Iris pigment epithelial cell (primary cell): ENCODE data around the gene SH3GL1.

Experiments
- DNase-seq: peaks from one replicate; pipeline ENCODE4 v3.0.0-alpha.2; 2011; ENCODE audit warnings: low read depth

The SH3GL1 gene

DNA sequence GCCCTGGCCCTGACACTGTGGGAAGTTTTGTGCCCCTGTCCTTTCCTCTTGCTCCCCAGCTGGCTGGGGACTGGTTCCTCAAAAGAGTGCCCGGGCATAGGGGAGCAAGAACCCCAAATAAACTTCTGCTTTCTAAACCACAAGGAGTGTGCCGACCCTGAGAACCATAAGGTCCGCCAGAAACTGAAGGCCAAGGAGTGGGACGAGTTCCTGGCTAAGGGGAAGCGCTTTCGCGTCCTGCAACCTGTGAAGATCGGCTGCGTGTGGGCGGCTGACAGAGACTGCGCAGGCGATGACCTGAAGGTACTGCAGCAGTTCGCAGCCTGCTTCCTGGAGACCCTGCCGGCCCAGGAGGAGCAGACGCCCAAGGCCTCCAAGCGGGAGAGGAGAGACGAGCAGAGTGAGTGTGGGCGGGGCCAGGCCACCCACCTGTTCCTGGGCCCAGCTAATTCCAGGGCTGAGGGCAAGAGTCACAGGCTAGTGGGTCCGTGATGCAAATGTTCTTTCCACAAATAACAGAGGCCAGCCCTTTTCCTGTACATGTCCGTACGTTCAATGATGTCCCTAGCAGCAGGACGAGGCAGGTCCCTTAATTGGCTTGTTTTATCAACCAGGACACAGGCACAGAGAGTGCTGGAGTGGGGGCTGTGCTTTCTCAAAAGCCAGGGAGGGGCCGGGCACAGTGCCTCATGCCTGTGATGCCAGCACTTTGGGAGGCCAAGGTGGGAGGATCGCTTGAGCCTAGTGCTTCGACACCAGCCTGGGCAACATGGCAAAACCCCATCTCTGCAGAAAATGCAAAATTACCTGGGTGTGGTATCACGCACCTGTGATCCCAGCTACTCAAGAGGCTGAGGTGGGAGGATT is 31.7 kb upstream of the SH3GL1 start:
- DNase-seq, result no peak

DNA sequence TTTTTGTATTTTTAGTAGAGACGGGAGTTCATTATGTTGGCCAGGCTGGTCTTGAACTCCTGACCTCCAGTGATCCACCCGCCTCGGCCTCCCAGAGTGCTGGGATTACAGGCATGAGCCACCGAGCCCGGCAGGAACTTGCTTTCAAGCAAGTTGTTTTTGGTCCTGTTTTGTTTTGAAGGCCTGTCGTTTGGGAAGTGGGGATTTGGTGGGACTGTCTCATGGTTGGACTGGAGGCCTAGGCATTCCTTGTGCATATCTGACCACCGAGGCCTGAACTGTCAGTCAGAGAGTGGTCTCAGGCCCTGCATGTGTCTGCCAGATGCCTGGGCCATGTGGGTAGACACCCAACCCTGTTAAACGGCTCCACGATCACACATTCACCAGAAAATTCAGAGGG is 30.9 kb upstream of the SH3GL1 start:
- no peak for DNase-seq

DNA sequence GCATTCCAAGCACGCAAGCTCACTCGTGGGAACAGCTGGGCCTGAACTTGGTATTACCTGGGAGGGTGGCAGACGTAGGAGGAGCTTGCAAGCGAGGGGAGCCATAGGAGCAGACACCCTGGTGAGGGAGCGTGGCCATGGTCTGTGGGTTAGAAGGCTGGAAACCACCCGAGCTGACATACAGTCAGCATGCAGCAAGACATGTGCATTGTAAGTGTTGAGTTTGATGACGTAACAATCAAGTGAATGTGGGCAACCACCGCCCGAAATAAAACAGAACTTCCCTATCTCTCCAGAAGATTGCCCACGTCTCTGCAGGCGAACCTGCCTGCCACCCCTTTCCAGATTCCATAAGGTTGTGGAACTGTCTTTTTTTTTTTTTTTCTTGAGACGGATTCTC is 30.4 kb upstream of the SH3GL1 start:
- no peak for DNase-seq

DNA sequence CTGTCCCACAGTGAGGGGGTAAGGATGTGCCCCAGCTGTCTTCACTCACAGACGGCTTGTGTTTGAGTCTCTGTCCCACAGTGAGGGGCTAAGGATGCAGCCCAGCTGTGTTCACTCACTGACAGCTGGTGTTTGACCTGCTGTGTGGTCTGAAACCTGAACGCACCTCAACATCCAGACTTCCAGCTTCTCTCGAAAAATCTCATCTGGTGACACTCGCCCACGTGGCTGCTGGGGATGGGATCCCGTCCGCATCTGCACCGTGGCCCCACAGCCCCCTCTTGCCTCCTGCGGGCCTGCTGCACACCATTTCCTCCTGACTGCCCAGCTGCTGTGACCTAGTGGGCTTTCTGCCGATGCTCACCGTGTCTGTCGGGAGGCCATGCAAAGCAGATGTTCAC is 29.4 kb upstream of the SH3GL1 start:
- DNase-seq, result no peak

DNA sequence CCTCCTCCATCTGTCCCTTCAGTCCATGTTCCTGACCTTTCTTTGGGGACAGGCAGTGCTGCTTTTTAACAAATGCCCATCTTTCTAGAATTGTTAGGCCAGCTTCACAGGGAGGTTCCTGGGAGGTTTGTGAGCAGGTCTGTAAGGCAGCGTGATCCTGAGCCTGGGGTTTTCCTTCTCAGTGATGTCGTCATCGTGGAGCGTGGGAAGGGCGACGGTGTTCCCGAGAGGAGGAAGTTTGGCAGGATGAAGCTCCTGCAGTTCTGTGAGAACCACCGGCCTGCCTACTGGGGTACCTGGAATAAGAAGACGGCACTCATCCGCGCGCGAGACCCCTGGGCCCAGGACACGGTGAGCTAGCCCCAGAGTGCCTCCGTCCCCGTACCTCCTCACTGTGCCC is 28.9 kb upstream of the SH3GL1 start:
- DNase-seq, result no peak

DNA sequence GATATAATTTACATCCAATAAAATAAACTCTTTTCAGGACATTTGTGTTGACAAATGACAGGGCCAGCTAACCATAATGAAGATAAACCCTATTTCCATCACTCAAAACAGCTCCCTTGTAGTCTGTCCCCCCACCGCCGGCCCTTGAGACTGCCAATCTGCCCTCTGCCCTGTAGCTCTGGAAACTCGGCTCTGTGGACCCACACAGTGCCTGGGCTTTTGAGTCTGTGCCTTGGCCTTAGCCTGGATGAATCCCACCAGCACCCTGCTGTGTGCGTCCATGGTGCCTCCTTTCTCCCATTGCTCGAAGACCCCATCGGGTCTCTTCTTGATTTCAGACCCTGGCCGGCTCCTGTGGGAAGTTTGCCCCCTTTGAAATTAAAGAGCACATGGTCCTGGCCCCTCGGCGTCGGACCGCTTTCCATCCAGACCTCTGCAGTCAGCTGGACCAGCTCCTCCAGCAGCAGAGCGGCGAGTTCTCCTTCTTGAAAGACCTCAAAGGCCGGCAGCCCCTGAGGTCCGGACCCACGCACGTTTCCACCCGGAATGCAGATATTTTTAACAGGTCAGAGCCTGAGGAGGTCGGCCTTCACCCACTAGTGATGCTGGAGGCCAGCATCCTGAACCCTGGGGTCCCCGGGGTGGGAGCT is 28.1 kb upstream of the SH3GL1 start:
- no peak for DNase-seq

DNA sequence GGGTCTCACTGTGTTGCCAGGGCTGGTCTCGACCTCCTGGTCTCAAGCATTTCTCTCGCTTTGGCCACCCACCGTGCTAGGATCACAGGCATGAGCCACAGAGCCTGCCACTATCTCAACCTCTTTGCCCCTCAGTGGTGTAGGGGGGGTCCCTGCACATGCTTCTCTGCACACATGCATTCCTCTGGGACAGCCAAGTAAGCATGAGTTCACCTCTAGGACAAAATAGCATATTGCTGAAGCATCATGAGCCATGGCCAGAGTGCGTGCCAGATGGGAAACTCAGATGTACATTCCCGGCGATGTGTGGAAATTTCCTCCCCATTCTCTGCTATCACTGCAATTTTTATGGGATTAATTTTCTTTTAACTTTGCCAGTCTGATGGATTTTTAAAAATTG is 25.2 kb upstream of the SH3GL1 start:
- peak; percentile 78 for DNase-seq

DNA sequence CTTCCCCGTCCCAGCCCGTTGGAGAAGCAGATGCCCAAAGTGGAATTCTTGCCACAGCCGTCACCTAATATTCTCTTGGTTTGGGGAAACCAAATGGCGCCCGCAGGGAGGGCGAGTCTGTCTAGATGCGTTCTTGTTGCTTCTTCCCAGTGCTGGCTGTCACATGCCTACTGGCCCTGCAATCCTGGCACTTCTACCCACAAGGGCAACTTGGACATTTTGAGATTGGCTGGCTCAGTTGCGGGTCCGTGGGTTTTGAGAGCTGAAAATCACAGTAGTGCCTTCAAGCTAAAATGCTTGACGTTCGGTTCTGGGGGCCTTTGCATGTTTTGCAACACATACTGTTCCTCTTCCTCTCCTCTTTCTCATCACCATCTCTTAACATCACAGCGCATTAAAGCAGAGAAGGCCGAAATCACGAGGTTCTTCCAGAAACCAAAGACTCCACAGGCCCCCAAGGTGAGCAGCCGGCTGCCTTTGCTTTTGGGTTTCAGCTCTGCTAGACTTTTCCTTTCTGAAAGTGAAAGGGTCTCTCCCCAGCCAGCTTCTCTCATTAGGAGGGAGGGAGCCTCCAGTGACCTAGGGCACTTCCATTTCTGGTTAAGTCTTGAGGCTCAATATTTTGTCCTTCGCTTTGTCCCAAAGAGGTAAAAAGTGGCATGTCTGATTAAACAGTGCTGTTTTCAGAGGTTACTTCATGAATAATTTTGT is 23.2 kb upstream of the SH3GL1 start:
- DNase-seq, result no peak

DNA sequence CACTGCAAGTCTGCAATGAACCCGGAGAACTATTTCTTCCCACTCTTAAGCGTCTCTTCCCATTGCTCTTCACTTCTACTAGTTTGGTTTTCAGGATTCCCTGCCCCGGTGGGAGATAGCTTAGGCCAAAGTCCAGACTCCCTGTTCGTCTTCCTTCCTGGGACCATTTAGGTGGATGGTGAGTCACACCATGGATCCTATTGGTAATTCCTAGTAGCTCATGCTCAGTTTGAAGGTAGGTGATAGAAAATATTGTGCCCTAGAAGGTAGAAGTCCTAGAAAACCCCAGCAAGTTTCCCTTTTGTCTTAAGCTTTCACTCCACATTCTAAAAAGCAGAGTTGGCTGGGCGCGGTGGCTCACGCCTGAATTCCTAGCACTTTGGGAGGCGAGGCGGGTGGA is 15.9 kb upstream of the SH3GL1 start:
- DNase-seq, result no peak

DNA sequence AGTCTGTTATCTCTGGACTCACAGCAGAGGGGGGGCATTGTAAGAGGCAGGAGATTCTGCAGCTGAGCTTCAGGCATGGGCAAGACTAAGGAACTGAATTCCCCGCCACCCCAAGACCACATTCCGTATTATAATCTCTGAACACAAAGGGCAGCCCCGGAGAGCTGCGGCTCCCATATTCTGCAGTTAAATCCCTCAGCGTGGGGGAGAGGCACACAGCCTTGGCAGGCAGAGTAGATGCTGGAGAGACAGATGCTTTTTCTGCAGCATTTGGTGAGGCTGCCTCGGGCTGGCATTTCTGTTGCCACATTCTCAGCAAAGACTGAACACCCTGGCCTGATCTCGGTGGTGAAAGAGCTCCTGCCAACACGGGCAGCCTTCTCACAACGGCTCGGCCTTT is 15.0 kb upstream of the SH3GL1 start:
- DNase-seq, result no peak

DNA sequence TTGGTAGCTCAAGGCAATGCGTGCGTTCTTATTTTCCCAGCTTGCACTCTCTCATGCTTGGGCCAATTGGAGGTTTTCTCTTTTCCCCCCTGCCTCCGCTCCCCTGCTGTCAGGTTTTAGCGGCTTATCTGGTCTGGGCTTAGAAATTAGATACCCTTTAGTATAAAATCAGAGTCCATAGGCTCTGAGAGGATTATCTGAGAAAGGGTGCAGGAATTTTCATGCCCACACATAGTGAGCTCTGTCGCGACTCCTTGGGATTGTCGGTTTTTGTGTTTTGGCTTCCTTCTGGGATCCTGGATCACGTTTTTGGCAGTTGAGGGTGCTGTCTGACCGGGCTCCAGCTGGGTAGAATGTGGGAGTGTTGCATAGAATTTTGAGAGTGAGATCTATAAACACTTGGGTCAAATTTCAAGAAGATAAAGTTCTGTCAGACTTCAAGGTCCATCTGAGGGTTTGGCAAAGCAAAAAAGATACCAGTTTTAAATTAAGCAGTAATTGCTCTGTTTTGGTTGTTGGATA is 14.5 kb upstream of the SH3GL1 start:
- DNase-seq, result peak; percentile 50

DNA sequence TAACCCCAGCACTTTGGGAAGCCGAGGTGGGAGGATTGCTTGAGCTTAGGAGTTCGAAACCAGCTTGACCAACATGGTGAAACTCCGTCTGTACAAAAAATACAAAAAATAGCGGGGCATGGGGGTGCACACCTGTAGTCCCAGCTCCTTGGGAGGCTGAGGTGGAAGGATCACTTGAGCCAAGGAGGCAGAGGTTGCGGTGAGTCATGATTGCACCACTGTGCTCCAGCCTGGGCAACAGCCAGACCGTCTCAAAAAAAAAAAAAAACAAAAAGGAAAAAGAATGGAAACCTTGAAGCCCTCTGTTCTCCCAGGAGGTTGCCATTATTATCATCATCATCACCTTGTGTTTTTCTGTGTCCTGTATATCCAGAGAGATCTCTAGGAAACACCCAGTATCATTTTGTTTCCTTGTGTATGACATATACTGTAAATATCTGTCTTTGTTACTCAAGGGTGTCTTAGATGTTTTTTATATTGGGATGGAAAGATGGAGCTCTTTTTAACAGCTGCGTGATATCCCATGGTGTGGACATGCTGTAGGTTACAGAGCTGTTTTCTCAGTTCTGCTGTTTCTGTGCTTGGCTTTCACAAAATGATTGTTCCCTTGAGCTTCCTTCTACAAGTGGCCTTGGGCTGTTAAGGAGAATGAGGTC is 13.9 kb upstream of the SH3GL1 start:
- peak; percentile 70 for DNase-seq

DNA sequence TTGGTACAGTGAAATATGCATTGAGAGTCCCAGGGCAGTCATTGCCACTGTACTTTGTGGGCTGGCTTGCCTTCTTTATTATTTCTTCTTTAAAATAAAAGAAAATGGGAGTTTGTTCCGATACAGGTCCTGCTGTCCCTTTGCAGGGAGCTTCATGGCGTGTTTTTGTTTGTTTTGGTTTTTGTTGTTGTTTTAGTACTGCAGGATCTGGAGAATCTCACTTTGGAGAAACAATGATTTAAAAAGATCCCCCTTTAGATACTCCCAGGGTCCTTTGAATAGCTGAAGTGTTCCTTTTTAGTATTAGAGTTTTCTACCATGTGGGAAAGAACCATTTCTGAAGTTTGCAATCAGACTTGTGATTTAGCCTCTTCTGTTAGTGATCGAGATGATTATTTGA is 13.2 kb upstream of the SH3GL1 start:
- no peak for DNase-seq

DNA sequence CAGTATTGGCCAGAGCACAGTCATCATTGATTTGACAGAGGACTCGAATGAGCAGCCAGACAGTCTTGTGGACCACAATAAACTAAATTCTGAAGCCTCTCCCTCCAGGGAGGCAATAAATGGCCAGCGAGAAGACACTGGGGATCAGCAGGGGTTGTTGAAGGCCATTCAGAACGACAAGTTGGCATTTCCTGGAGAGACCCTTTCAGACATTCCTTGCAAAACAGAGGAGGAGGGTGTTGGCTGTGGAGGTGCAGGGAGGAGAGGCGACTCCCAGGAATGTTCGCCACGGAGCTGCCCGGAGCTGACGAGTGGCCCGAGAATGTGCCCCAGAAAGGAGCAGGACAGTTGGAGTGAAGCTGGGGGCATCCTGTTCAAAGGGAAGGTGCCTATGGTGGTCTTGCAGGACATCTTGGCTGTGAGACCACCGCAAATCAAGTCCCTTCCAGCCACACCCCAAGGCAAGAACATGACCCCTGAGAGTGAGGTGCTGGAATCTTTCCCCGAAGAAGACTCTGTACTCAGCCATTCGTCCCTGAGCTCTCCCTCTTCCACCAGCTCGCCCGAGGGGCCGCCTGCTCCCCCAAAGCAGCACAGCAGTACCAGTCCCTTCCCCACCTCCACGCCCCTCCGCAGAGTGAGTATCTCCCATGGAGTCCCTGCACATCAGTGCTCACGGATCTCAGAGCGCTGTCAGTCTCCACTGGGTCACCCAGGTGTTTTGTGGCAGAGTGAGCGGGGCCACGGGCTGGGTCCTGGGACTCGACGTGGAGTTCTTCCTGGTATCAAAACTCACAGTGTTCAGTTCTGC is 9.0 kb upstream of the SH3GL1 start:
- DNase-seq, result no peak

DNA sequence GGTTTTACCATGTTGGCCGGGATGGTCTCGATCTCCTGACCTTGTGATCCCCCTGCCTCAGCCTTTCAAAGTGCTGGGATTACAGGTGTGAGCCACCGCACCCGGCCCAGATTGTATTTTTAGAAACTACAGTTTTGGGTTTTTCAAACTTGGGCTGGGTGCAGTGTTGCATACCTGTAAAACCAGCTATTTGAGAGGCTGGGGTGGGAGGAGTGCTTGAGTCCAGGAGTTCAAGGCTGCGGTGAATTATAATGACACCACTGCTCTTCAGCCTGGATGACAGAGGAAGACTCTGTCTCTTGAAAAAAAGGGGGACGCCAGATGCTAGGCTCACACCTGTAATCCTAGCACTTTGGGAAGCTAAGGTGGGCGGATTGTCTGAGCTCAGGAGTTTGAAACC is 6.3 kb upstream of the SH3GL1 start:
- no peak for DNase-seq

DNA sequence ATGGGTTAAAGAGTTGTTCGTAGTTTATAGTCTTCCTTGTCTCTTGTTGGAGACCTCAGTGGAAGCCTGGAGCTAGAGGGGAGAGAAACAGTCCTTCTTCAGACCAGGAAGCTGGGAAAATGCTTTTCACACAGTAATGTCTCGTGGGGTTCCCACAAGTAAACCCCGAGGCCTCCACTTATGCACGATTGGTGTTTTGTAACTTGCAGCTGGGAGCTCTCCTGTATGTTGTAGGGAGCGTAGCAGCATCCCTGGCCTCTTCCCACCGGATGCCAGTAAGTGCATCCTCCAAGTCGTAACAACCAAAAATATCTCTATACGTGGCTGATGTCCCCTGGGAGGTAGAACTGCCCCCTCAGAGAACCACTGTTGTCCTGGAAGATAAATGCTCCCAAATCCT is 5.6 kb upstream of the SH3GL1 start:
- no peak for DNase-seq

DNA sequence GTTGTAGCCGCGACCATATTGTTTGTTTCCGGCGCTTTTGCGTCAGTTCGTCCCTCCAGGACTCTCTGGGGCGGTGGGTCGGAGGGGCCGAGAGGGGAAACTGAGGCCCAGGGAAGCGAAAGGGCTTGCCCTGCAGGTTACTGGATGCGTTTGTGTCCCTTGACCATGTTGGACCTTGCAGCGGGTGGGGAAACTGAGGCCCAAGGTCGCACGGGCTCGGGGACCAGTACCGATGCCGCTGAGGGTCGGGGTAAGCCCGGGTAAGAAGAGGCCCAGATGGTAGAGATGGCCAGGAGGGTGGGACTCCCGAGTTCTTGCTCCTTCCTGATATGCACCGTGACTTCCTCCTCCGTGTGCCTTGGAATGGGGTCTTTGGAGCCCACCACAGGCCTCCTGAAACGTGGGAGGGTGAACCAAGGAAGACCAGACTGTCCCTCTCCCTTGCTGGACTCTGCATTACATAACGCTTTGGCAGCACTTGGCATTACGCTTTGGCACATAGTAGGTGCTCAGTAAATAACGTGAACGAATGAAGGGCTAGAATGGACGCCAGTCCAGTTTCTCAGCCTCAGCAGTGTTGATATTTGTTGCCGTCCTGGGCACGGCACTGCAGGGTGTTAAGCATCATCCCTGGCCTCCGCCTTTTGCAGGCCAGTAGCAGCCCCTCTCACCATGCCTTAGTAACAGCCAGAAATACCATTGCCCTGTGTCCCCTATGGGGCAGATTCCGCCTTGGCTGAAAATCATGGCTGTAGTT is 2.8 kb upstream of the SH3GL1 start:
- no peak for DNase-seq

DNA sequence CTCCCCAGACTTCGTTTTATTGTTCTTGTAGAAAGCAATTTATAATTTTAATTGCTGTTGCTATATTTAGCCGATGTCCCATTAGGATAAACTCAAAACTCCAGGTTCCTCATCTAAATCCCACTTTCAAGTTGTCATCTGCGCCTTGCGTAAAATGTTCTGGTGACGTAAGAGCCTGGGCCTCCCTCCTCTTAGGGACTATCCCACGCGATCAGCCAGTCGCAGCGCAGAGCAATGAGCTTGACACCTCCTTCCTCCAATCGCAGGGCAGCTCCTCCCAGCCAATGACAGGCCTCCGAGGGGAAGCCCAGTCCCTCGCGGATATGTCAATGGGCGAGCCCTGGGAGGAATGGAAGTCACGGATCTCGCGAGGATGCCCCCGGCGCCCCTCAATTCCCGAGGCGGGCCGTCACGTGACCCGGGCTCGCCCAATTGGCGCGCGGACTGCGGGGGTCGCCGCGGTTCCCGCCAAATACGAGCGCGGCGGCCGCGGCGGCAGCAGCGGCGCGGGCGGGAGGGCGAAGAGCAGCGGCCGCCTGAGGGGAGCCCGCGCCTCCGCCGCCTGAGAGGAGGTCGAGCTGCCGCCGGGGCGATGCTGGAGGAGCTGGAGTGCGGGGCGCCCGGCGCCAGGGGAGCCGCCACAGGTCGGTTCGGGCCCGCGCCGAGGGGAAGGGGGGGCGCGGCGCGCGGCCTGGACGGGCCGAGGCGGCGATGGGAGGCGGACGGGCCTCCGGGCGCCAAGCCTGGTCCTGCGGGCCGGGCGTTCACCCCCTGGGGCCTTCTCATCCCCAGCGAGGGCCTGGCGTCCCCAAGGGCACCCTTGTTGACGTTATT is 2.0 kb upstream of the SH3GL1 start, which contains the start of gene CHAF1A:
TSS of gene CHAF1A (plus strand) at position 470 of the 834 bp plus-strand sequence. CDS start at position 593, 123 bp downstream.
- DNase-seq, result peak; percentile 100

DNA sequence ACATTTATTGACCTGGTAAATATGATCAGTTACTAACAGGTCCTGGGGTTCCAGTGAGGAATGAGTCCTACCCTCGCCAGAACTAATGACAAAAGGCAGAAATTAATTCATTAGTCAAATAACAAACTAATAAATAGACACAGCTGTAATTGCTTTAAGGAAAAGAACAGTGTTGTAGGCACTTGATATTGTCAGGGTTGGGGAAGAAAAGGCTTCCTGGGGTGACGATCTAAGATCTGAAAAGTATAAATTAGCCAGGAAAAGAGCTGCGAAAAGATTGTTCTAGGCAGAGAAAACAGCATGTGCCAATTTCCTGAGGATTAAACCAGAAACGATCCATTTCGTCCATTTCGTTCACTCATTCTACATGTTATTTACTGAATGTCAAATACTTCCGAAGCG is 1.4 kb upstream of the SH3GL1 start:
- no peak for DNase-seq

DNA sequence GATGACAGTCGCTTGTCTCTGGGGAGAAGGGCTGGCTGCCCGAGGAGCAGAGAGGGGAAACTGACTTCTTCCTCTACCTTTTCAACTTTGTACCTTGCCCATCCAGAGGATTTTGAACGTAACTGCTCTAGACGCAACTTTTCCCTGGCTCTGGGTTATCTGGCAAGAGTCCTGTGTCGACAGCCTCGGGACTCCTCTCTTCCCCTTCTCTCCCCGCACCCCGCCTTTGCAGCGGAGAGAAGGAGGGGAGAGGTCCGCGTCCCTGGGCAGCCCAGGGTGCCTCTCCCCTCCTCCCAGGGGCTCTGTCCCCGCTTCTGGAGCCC is 574 bp downstream of the SH3GL1 start:
- DNase-seq, result no peak
